ENCODE measurements around the gene ZDHHC20. TPM values are rescaled to one million over a fixed set of nuclear protein-coding genes. Genes with fewer than 3 reads are reported as not detected.

Gene ZDHHC20
- total and polyA plus RNA-seq, 2 of the 13 experiments (the other 11 are each of a cell fraction or from before 2014, with no cell fraction given), result 19.9 to 59.9 TPM

- ATAC-seq (no peak), FAIRE-seq (no peak), DNase-seq (ENCODE audit: low spot score) (no peak)
- ChIA-PET CTCF (ENCODE audit: low intra/inter-chr PET ratio, low total read pairs) (no interaction called here), POLR2A (no interaction called here)
- H2AFZ ChIP-seq (ENCODE audit: low read length), result no peak overlapping the region
- no peak overlapping the region for H3K4me3 ChIP-seq (replicated peaks in 1 of 3; ENCODE audit: insufficient read depth in 1 of 3, low read depth in 2 of 3, low read length in 3 of 3)
- peaks cover 2 to 4% of the 10 kb centered on the region in 2 experiments; a peak in 3 of 5 replicates for H3K36me3 ChIP-seq (replicated peaks in 1 of 2; ENCODE audit: control insufficient read depth in 1 of 2, insufficient read depth in 2 of 2, low read length in 2 of 2)
- TF ChIP-seq TBP (CRISPR knock-in tag; IDR thresholded peaks at IDR 0.05) (no peak), HNRNPL (IDR thresholded peaks at IDR 0.05; ENCODE audit: low read depth, low read length) (no peak), ADNP (CRISPR knock-in tag; IDR thresholded peaks at IDR 0.05) (no peak), DRAP1 (CRISPR knock-in tag; IDR thresholded peaks at IDR 0.05) (no peak)
- H3K9ac ChIP-seq (ENCODE audit: insufficient read depth, low read depth, low read length), result no peak overlapping the region
- no peaks in the 10 kb centered on the region for H4K20me1 ChIP-seq (ENCODE audit: insufficient read depth, low read length)
- in situ Hi-C loops (cut with HindIII; ENCODE audit: extremely low pct_ligation_motif_present, low pct_unique_long_range_greater_than_20kb) (no loop called here), intact Hi-C loops (cut with micrococcal nuclease; ENCODE audit: unreplicated experiment) (no loop called here)
- no peak overlapping the region for H3K4me2 ChIP-seq (ENCODE audit: low read depth, low read length)
- H3K9me3 ChIP-seq (ENCODE audit: low read length), result no peaks in the 10 kb centered on the region
- H3K79me2 ChIP-seq (ENCODE audit: insufficient read depth, low read length), result no peaks in the 10 kb centered on the region
- H3K27me3 ChIP-seq (ENCODE audit: control insufficient read depth in 1 of 2, insufficient read depth in 2 of 2, low read length in 2 of 2), result no peaks in the 10 kb centered on the region; a peak in 1 of 5 replicates
- H3K4me1 ChIP-seq (ENCODE audit: insufficient read depth, low read length), result no peaks in the 10 kb centered on the region
- no TSS peak for BruUV-seq (replicated peaks)
- no peak overlapping the region for H3K27ac ChIP-seq (ENCODE audit: extremely low read length, insufficient read depth, low read length)
- WGBS (ENCODE audit: low lambda C conversion rate), result 78% methylated on average over 7 of the region's 7 CpGs
Measured at GRCh38 chr13:21371011-21371410, 88.1 kb downstream of the ZDHHC20 start.

- Histone ChIP-seq H4K20me1 (ENCODE audit: insufficient read depth, low read length) (no peaks in the 10 kb centered on the region), H3K27ac (ENCODE audit: extremely low read length, insufficient read depth, low read length) (no peak overlapping the region), H3K4me3 (replicated peaks in 1 of 3; ENCODE audit: insufficient read depth in 1 of 3, low read depth in 2 of 3, low read length in 3 of 3) (no peak overlapping the region), H3K4me2 (ENCODE audit: low read depth, low read length) (no peak overlapping the region), H2AFZ (ENCODE audit: low read length) (no peak overlapping the region), H3K36me3 (replicated peaks in 1 of 2; ENCODE audit: control insufficient read depth in 1 of 2, insufficient read depth in 2 of 2, low read length in 2 of 2) (no peaks in the 10 kb centered on the region), H3K79me2 (ENCODE audit: insufficient read depth, low read length) (no peaks in the 10 kb centered on the region), H3K9me3 (ENCODE audit: low read length) (no peaks in the 10 kb centered on the region), H3K27me3 (ENCODE audit: control insufficient read depth in 1 of 2, insufficient read depth in 2 of 2, low read length in 2 of 2) (peaks cover 0 to 10% of the 10 kb centered on the region in 2 experiments; a peak in 2 of 5 replicates), H3K4me1 (ENCODE audit: insufficient read depth, low read length) (no peaks in the 10 kb centered on the region), H3K9ac (ENCODE audit: insufficient read depth, low read depth, low read length) (no peak overlapping the region)
- FAIRE-seq (no peak), ATAC-seq (no peak; the same call in 1 of the 3 replicates), DNase-seq (ENCODE audit: low spot score) (no peak)
- intact Hi-C loops (cut with micrococcal nuclease; ENCODE audit: unreplicated experiment) (no loop called here), in situ Hi-C loops (cut with HindIII; ENCODE audit: extremely low pct_ligation_motif_present, low pct_unique_long_range_greater_than_20kb) (no loop called here)
- POLR2A ChIA-PET, result no interaction called here
- BruUV-seq (replicated peaks), result no TSS peak
- WGBS (ENCODE audit: low lambda C conversion rate), result 50% methylated on average over 4 of the region's 4 CpGs
- CTCF ChIA-PET (ENCODE audit: low intra/inter-chr PET ratio, low total read pairs), result no interaction called here
- TF ChIP-seq REST (IDR thresholded peaks at IDR 0.05; ENCODE audit: borderline replicate concordance in 1 of 2, low read depth in 1 of 2, low read length in 2 of 2) (no peak), NAIF1 (CRISPR knock-in tag; IDR thresholded peaks at IDR 0.05; ENCODE audit: borderline replicate concordance) (no peak), KMT2A (CRISPR knock-in tag; IDR thresholded peaks at IDR 0.05) (no peak), THAP9 (CRISPR knock-in tag; IDR thresholded peaks at IDR 0.05; ENCODE audit: borderline replicate concordance) (no peak), SMAD1 (CRISPR knock-in tag; IDR thresholded peaks at IDR 0.05; ENCODE audit: borderline replicate concordance, low read depth) (no peak), E2F1 (CRISPR knock-in tag; IDR thresholded peaks at IDR 0.05) (no peak), ATM (IDR thresholded peaks at IDR 0.05; ENCODE audit: borderline replicate concordance) (no peak)
Measured at GRCh38 chr13:21365574-21365973, 93.5 kb downstream of the ZDHHC20 start.
